ENCODE results near the gene ST3GAL3.

- TF ChIP-seq CTCF (IDR thresholded peaks at IDR 0.05) = no peak
- no peak for TF ChIP-seq POLR2AphosphoS5 (IDR thresholded peaks at IDR 0.05; ENCODE audit: insufficient read depth in 1 of 2, low read depth in 1 of 2)
Observed at GRCh38 chr1:43879414-43879813, 172.1 kb downstream of the ST3GAL3 start.

Data from vagina (tissue), 2 donors.